Activated T-cell treated with anti-CD3 and anti-CD28 coated beads, Interleukin-2, amount 50 U/mL, for 24 hours (primary cell): ENCODE data around the gene TBXA2R.
"Not testable (repeated sequence)": the region's sequence is repeated elsewhere in the genome, so short reads cannot be mapped to it uniquely, and the experiment has no call there.

Source experiments
- DNase-seq: peaks from one replicate; pipeline ENCODE4 v3.0.0-alpha.2; 2020
- H3K27ac Mint-ChIP-seq: 2 replicates; pipeline ENCODE4 v1.8.0; 2020; ENCODE audit warnings: mild to moderate bottlenecking, mixed read lengths
- H3K27me3 Mint-ChIP-seq: 2 replicates; pipeline ENCODE4 v1.8.0; 2020; ENCODE audit warnings: mixed read lengths
- H3K36me3 Mint-ChIP-seq: 2 replicates; pipeline ENCODE4 v1.8.0; 2020; ENCODE audit warnings: low read depth, mixed read lengths
- H3K4me1 Mint-ChIP-seq: 2 replicates; pipeline ENCODE4 v1.8.0; 2020; ENCODE audit warnings: low read depth, mixed read lengths
- H3K4me3 Mint-ChIP-seq: 2 replicates; pipeline ENCODE4 v1.8.0; 2020; ENCODE audit warnings: mild to moderate bottlenecking, moderate library complexity, mixed read lengths
- H3K9me3 Mint-ChIP-seq: 2 replicates; pipeline ENCODE4 v1.8.0; 2020; ENCODE audit warnings: mixed read lengths

The TBXA2R gene

GRCh38 chr19:3632098-3632497 lies 25.4 kb upstream of the TBXA2R start:
- H3K27ac Mint-ChIP-seq: no peak overlapping the region
- peaks cover 16% of the 10 kb centered on the region for H3K36me3 Mint-ChIP-seq
- DNase-seq: no peak
- no peaks in the 10 kb centered on the region for H3K9me3 Mint-ChIP-seq
- H3K27me3 Mint-ChIP-seq: no peaks in the 10 kb centered on the region
- peaks cover 4% of the 10 kb centered on the region for H3K4me1 Mint-ChIP-seq
- no peak overlapping the region for H3K4me3 Mint-ChIP-seq

GRCh38 chr19:3631053-3631861 lies 24.6 kb upstream of the TBXA2R start:
- Mint-ChIP-seq H3K4me1 (peaks cover 8% of the 10 kb centered on the region), H3K36me3 (peaks cover 18% of the 10 kb centered on the region), H3K27me3 (no peaks in the 10 kb centered on the region), H3K27ac (no peak overlapping the region), H3K4me3 (no peak overlapping the region), H3K9me3 (no peaks in the 10 kb centered on the region)
- no peak for DNase-seq

GRCh38 chr19:3628766-3629165 lies 22.1 kb upstream of the TBXA2R start:
- H3K27me3 Mint-ChIP-seq, H3K9me3 Mint-ChIP-seq, H3K4me3 Mint-ChIP-seq, DNase-seq: not testable (repeated sequence)
- peaks cover 27% of the 10 kb centered on the region for H3K36me3 Mint-ChIP-seq
- peaks cover 28% of the 10 kb centered on the region for H3K4me1 Mint-ChIP-seq
- peak overlapping the region; percentile 18 for H3K27ac Mint-ChIP-seq

GRCh38 chr19:3627351-3627723 lies 20.7 kb upstream of the TBXA2R start:
- H3K4me3 Mint-ChIP-seq: peak overlapping the region; percentile 90
- H3K9me3 Mint-ChIP-seq: no peaks in the 10 kb centered on the region
- no peaks in the 10 kb centered on the region for H3K27me3 Mint-ChIP-seq
- peaks cover 28% of the 10 kb centered on the region for H3K4me1 Mint-ChIP-seq
- H3K27ac Mint-ChIP-seq: peak overlapping the region; percentile 99
- DNase-seq: no peak
- peaks cover 33% of the 10 kb centered on the region for H3K36me3 Mint-ChIP-seq

- no peaks in the 10 kb centered on the region for H3K9me3 Mint-ChIP-seq
- no peaks in the 10 kb centered on the region for H3K27me3 Mint-ChIP-seq
- H3K4me1 Mint-ChIP-seq: peaks cover 28% of the 10 kb centered on the region
- peak; percentile 99 for DNase-seq
- peak within 1 kb of the TSS; percentile 90 for H3K4me3 Mint-ChIP-seq
- peaks cover 34% of the 10 kb centered on the region for H3K36me3 Mint-ChIP-seq
- H3K27ac Mint-ChIP-seq: peak within 1 kb of the TSS; percentile 99
Measured at GRCh38 chr19:3626473-3627350, 20.0 kb upstream of the TBXA2R start, which contains the start of gene CACTIN. Gene CACTIN, minus strand, starts transcription at chr19:3626790. Its CDS starts 28 bp downstream, at chr19:3626762.

GRCh38 chr19:3625996-3626472 lies 19.4 kb upstream of the TBXA2R start:
- Mint-ChIP-seq H3K36me3 (peaks cover 39% of the 10 kb centered on the region), H3K27ac (peak overlapping the region; percentile 99), H3K9me3 (no peaks in the 10 kb centered on the region), H3K27me3 (no peaks in the 10 kb centered on the region), H3K4me3 (peak overlapping the region; percentile 90), H3K4me1 (peaks cover 28% of the 10 kb centered on the region)
- no peak for DNase-seq

GRCh38 chr19:3623716-3624115 lies 17.0 kb upstream of the TBXA2R start:
- Mint-ChIP-seq H3K27me3 (no peaks in the 10 kb centered on the region), H3K36me3 (peaks cover 52% of the 10 kb centered on the region), H3K4me3 (no peak overlapping the region), H3K27ac (peak overlapping the region; percentile 81), H3K9me3 (no peaks in the 10 kb centered on the region), H3K4me1 (peaks cover 28% of the 10 kb centered on the region)
- no peak for DNase-seq

GRCh38 chr19:3622224-3622623 lies 15.5 kb upstream of the TBXA2R start:
- no peak for DNase-seq
- Mint-ChIP-seq H3K27me3 (no peaks in the 10 kb centered on the region), H3K4me1 (peaks cover 34% of the 10 kb centered on the region), H3K4me3 (no peak overlapping the region), H3K36me3 (peaks cover 64% of the 10 kb centered on the region), H3K9me3 (no peaks in the 10 kb centered on the region), H3K27ac (no peak overlapping the region)

- DNase-seq: no peak
- H3K27me3 Mint-ChIP-seq: no peaks in the 10 kb centered on the region
- no peak overlapping the region for H3K4me3 Mint-ChIP-seq
- peaks cover 30% of the 10 kb centered on the region for H3K4me1 Mint-ChIP-seq
- no peaks in the 10 kb centered on the region for H3K9me3 Mint-ChIP-seq
- H3K27ac Mint-ChIP-seq: no peak overlapping the region
- peaks cover 69% of the 10 kb centered on the region for H3K36me3 Mint-ChIP-seq
Measured at GRCh38 chr19:3621689-3622088, 15.0 kb upstream of the TBXA2R start.

GRCh38 chr19:3620817-3621547 lies 14.3 kb upstream of the TBXA2R start:
- no peak overlapping the region for H3K4me3 Mint-ChIP-seq
- H3K4me1 Mint-ChIP-seq: peaks cover 27% of the 10 kb centered on the region
- peaks cover 65% of the 10 kb centered on the region for H3K36me3 Mint-ChIP-seq
- no peak overlapping the region for H3K27ac Mint-ChIP-seq
- H3K9me3 Mint-ChIP-seq: no peaks in the 10 kb centered on the region
- no peaks in the 10 kb centered on the region for H3K27me3 Mint-ChIP-seq
- no peak for DNase-seq

- DNase-seq: no peak
- Mint-ChIP-seq H3K9me3 (no peaks in the 10 kb centered on the region), H3K27ac (no peak overlapping the region), H3K27me3 (no peaks in the 10 kb centered on the region), H3K36me3 (peaks cover 70% of the 10 kb centered on the region), H3K4me1 (peaks cover 24% of the 10 kb centered on the region), H3K4me3 (no peak overlapping the region)
Measured at GRCh38 chr19:3620145-3620816, 13.6 kb upstream of the TBXA2R start.

GRCh38 chr19:3619631-3620012 lies 12.9 kb upstream of the TBXA2R start:
- Mint-ChIP-seq H3K27ac (no peak overlapping the region), H3K9me3 (no peaks in the 10 kb centered on the region), H3K36me3 (peaks cover 72% of the 10 kb centered on the region), H3K4me3 (no peak overlapping the region), H3K27me3 (no peaks in the 10 kb centered on the region), H3K4me1 (peaks cover 17% of the 10 kb centered on the region)
- no peak for DNase-seq

- peaks cover 11% of the 10 kb centered on the region for H3K4me1 Mint-ChIP-seq
- H3K36me3 Mint-ChIP-seq: peaks cover 71% of the 10 kb centered on the region
- no peaks in the 10 kb centered on the region for H3K9me3 Mint-ChIP-seq
- no peak for DNase-seq
- H3K27ac Mint-ChIP-seq: no peak overlapping the region
- no peak overlapping the region for H3K4me3 Mint-ChIP-seq
- no peaks in the 10 kb centered on the region for H3K27me3 Mint-ChIP-seq
Measured at GRCh38 chr19:3618811-3619630, 12.3 kb upstream of the TBXA2R start.
